Caco-2 (cell line): ENCODE results near the gene MED14. TPM values are rescaled to one million over a fixed set of nuclear protein-coding genes. Genes with fewer than 3 reads are reported as not detected.
A peak's percentile ranks its signal among the peaks of the same experiment; 100 is the strongest.

ENCODE experiments used
- BruUV-seq: library from RNA; stranded (reverse); fragments of 400-500 nt; replicated peaks from 2 replicates; lab custom pipeline; 2021; lab: Mats Ljungman, UMichigan
- CTCF ChIA-PET: fragments of 300-600 bp; sonication (Branson Sonifier 250); formaldehyde crosslinking; loops from one replicate; lab custom pipeline; 2022; ENCODE audit warnings: antibody characterized with exemption; lab: Charles Lee
- POLR2A ChIA-PET: fragments of 300-600 bp; sonication (Branson Sonifier 250); formaldehyde crosslinking; loops from one replicate; lab custom pipeline; 2022; ENCODE audit warnings: antibody characterized with exemption; lab: Charles Lee
- DNase-seq, 2 experiments: peaks; one replicate each; pipeline versions ENCODE4 v3.0.0 to v3.0.0-alpha.2; 2020 to 2022
- H3K27me3 ChIP-seq: replicated peaks from 2 replicates; pipeline ENCODE4 v1.6.0; 2011; ENCODE audit warnings: low read length; ENCODE audit not compliant: control insufficient read depth, insufficient read depth
- H3K36me3 ChIP-seq: 2 replicates; pipeline ENCODE4 v1.5.1; 2011; ENCODE audit warnings: low read length; ENCODE audit not compliant: control insufficient read depth, insufficient read depth
- H3K4me1 ChIP-seq: fragments of 250-450 bp; sonication (Bioruptor Pico); 2 replicates; pipeline ENCODE4 v1.5.1; 2020; ENCODE audit warnings: mild to moderate bottlenecking
- H3K4me3 ChIP-seq: 2 replicates; pipeline ENCODE4 v1.5.1; 2011; ENCODE audit warnings: low read depth, mild to moderate bottlenecking, control low read depth, low read length
- H3K9me3 ChIP-seq: fragments of 250-450 bp; sonication (Bioruptor Pico); 2 replicates; pipeline ENCODE4 v1.5.1; 2020; ENCODE audit warnings: mild to moderate bottlenecking, moderate library complexity
- H3K27ac Mint-ChIP-seq: one replicate; pipeline ENCODE4 v1.8.0; 2022; ENCODE audit warnings: mixed read lengths; ENCODE audit not compliant: unreplicated experiment
- H3K27me3 Mint-ChIP-seq: one replicate; pipeline ENCODE4 v1.8.0; 2022; ENCODE audit warnings: mixed read lengths; ENCODE audit not compliant: insufficient read depth, unreplicated experiment
- H3K36me3 Mint-ChIP-seq: one replicate; pipeline ENCODE4 v1.8.0; 2022; ENCODE audit warnings: mild to moderate bottlenecking, mixed read lengths; ENCODE audit not compliant: insufficient read depth, unreplicated experiment
- H3K4me1 Mint-ChIP-seq: one replicate; pipeline ENCODE4 v1.8.0; 2022; ENCODE audit warnings: low read depth, mixed read lengths; ENCODE audit not compliant: unreplicated experiment
- H3K4me3 Mint-ChIP-seq: one replicate; pipeline ENCODE4 v1.8.0; 2022; ENCODE audit warnings: mild to moderate bottlenecking, moderate library complexity, mixed read lengths; ENCODE audit not compliant: unreplicated experiment
- H3K9me3 Mint-ChIP-seq: one replicate; pipeline ENCODE4 v1.8.0; 2022; ENCODE audit warnings: mixed read lengths; ENCODE audit not compliant: unreplicated experiment
- CTCF ChIP-seq, 2 experiments: fragments of 200-600 bp in 1 of 2; IDR thresholded peaks; 1 replicate in 1 of 2; 2 replicates in 1 of 2; pipeline versions ENCODE4 v1.5.1 to v1.8.0; 2011 to 2022; ENCODE audit warnings: antibody characterized with exemption in 1 of 2, control low read depth in 1 of 2, inconsistent platforms in 1 of 2, low read depth in 1 of 2, low read length in 1 of 2, mild to moderate bottlenecking in 1 of 2, moderate library complexity in 1 of 2; ENCODE audit not compliant: insufficient read depth in 1 of 2, severe bottlenecking in 1 of 2, unreplicated experiment in 1 of 2
- intact Hi-C: fragments of 100-400 bp; cut with micrococcal nuclease; formaldehyde crosslinking; loops from one replicate; pipeline ENCODE4 v1.10.0; 2022; ENCODE audit not compliant: unreplicated experiment
- total RNA-seq: library from RNA; stranded (reverse); gene quantifications from 2 replicates; pipeline ENCODE4 v1.2.3, GENCODE V29; 2022

Gene MED14
- total RNA-seq, 1 experiment from 2014 or later = 42.6 TPM

- Histone ChIP-seq H3K4me3 (no peak overlapping the region), H3K27me3 (no peaks in the 10 kb centered on the region), H3K4me1 (no peaks in the 10 kb centered on the region), H3K9me3 (no peaks in the 10 kb centered on the region), H3K36me3 (no peaks in the 10 kb centered on the region)
- Mint-ChIP-seq H3K27ac (no peak overlapping the region), H3K9me3 (no peaks in the 10 kb centered on the region), H3K36me3 (peaks cover 20% of the 10 kb centered on the region), H3K4me3 (no peak overlapping the region), H3K4me1 (no peaks in the 10 kb centered on the region), H3K27me3 (no peaks in the 10 kb centered on the region)
- ChIA-PET CTCF (no interaction called here), POLR2A (no interaction called here)
- intact Hi-C loops = loop anchor here (10.0 kb wide), 2 partner anchors 472 to 602 kb away; no protein-coding TSS in a partner anchor
- BruUV-seq = no TSS peak
- no peak for DNase-seq
- no peak for TF ChIP-seq CTCF (IDR thresholded peaks at IDR 0.05; ENCODE audit: insufficient read depth in 1 of 2, low read depth in 1 of 2, low read length in 1 of 2, severe bottlenecking in 1 of 2, unreplicated experiment in 1 of 2)
Measured at GRCh38 chrX:40652664-40653063, 82.7 kb downstream of the MED14 start.

DNA sequence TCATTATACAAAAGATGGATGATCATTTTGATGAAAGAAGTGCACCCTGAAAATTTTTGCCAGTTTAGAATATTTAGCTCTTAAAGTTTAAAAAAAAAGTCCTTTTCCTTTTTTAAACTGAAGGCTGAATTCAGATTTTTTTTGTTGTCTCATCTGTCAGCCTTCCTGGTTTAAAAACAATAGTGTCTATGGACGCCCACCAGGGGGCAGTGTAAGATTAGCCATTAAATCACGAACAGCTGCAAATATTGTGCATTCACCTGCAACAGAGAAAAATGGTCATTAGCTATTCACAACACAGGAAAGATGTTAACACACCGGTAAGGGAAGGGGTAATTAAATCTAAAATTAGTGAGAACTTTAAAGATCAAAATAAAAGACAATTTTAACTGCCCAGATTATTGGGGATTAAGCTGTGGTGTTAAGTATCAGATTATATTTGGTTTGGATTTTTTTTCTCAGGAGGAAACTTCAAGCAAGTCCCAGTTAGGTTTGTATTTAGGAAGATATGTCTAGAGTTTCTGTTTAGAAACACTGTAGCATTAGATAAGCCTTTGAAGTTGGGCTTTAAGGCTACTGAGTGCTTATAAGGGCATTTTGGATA is 83.6 kb downstream of the MED14 start:
- H3K36me3 ChIP-seq = no peaks in the 10 kb centered on the region
- CTCF ChIA-PET = interaction anchor here (0.6 to 1.1 kb wide), 4 partner anchors 71 to 704 kb away, joined by 3 to 6 read pairs (median 4); partner anchors contain the start of gene ATP6AP2
- BruUV-seq = no TSS peak
- Mint-ChIP-seq H3K27me3 (no peaks in the 10 kb centered on the region), H3K9me3 (no peaks in the 10 kb centered on the region), H3K36me3 (peaks cover 25% of the 10 kb centered on the region), H3K4me1 (no peaks in the 10 kb centered on the region), H3K4me3 (no peak overlapping the region), H3K27ac (no peak overlapping the region)
- peak; percentile 49 to 67 for DNase-seq
- peak; percentile 34 to 51 for TF ChIP-seq CTCF (IDR thresholded peaks at IDR 0.05; ENCODE audit: insufficient read depth in 1 of 2, low read depth in 1 of 2, low read length in 1 of 2, severe bottlenecking in 1 of 2, unreplicated experiment in 1 of 2)
- no peaks in the 10 kb centered on the region for H3K4me1 ChIP-seq
- intact Hi-C loops = loop anchor here (1.0 to 10.0 kb wide), 4 partner anchors 143 to 603 kb away; no protein-coding TSS in a partner anchor
- H3K9me3 ChIP-seq = no peaks in the 10 kb centered on the region
- no peak overlapping the region for H3K4me3 ChIP-seq
- no peaks in the 10 kb centered on the region for H3K27me3 ChIP-seq
- POLR2A ChIA-PET = no interaction called here

DNA sequence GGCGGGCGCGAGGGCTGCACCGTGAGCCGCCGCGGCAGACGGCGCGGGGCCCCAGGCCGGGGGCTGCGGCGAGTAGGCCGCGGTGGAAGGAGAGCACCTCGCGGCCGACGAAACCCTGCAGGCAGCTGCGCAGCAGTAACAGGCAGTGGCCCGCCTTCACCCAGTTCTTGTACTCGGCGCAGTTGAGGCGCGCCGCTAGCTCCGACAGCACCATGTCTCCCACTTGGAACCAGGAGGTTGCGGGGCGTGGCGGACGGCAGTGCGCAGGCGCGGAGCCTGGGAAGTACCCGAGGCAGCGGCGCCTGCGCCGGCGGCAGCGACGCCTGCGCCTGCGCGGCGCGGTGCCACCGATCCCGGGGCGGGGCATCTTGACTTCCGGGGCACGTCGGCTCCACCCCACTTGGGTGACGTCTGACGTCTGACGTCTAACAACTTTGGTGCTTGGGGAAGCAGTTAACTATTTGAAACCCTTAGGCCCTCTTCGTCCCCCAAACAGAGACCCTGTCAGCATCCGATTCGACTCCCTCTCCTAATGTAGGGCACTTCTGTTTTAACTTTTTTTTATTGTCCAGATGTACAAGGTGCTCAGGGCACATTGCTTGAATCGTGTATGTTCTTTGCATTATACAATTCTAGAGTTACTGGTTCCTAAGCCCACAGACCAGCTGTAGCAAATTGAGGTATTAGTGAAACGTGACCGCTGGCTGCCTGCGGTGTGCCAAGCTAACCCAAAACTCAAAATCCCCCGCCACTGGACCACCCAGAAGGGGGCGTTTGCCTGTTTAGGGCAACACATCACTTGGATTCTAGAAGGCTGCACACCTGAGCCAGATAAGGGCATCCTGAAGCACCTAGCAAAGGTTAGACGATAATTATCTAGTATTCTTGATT is 87.8 kb downstream of the MED14 start, which contains the start of gene CXorf38:
Gene CXorf38, minus strand, starts transcription at position 255 of the 891 bp plus-strand sequence. Its CDS starts 41 bp downstream, at position 214.
- POLR2A ChIA-PET = no interaction called here
- Histone ChIP-seq H3K4me3 (peak within 1 kb of the TSS; percentile 77), H3K27me3 (no peaks in the 10 kb centered on the region), H3K4me1 (no peaks in the 10 kb centered on the region), H3K9me3 (no peaks in the 10 kb centered on the region), H3K36me3 (no peaks in the 10 kb centered on the region)
- CTCF ChIA-PET = interaction anchor here (0.6 to 1.4 kb wide), 5 partner anchors 104 to 468 kb away, joined by 3 to 8 read pairs (median 3); no protein-coding TSS in a partner anchor
- no TSS peak for BruUV-seq
- Mint-ChIP-seq H3K9me3 (no peaks in the 10 kb centered on the region), H3K4me1 (peaks cover 15% of the 10 kb centered on the region), H3K4me3 (peak within 1 kb of the TSS; percentile 82), H3K27ac (peak within 1 kb of the TSS; percentile 83), H3K36me3 (peaks cover 34% of the 10 kb centered on the region), H3K27me3 (no peaks in the 10 kb centered on the region)
- TF ChIP-seq CTCF (IDR thresholded peaks at IDR 0.05; ENCODE audit: insufficient read depth in 1 of 2, low read depth in 1 of 2, low read length in 1 of 2, severe bottlenecking in 1 of 2, unreplicated experiment in 1 of 2) = no peak
- intact Hi-C loops = no loop called here
- DNase-seq = peak; percentile 89 to 91
